Activated effector memory CD4-positive, alpha-beta T cell treated with Interleukin-2 at 50 U/mL for 16 hours (primary cell): ENCODE results near the gene WDR86.

Experiments
- DNase-seq: peaks from one replicate; pipeline ENCODE4 v3.0.0-alpha.2; 2020

Gene WDR86

GRCh38 chr7:151378011-151378410 lies 31.8 kb downstream of the WDR86 start:
- no peak for DNase-seq

DNA sequence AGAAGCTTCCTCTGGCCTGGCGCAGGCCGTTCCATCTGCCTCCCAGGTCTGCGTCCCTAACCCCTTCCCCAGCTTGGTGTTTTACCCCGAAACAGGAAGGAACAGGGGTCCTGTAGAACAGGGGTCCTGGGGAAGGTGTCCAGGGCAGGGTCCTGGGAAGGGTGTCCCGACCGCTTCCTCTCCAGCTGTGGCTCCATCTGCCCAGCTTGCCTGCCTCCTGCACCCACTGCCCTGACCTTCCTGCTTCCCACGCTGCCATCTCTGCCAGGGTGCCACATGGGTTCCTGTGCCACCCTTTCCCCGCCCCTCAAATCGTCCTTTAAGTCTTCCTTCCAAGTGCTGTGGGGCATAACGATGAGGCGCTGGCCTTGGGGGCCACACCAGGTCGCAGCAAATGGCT lies 32.4 kb downstream of the WDR86 start:
- no peak for DNase-seq

GRCh38 chr7:151376218-151376902 lies 33.5 kb downstream of the WDR86 start:
- DNase-seq: no peak

GRCh38 chr7:151375530-151376217 lies 34.2 kb downstream of the WDR86 start:
- no peak for DNase-seq

- no peak for DNase-seq
Measured at GRCh38 chr7:151374726-151375125, 35.1 kb downstream of the WDR86 start.

- no peak for DNase-seq
Measured at GRCh38 chr7:151374139-151374538, 35.7 kb downstream of the WDR86 start.

DNA sequence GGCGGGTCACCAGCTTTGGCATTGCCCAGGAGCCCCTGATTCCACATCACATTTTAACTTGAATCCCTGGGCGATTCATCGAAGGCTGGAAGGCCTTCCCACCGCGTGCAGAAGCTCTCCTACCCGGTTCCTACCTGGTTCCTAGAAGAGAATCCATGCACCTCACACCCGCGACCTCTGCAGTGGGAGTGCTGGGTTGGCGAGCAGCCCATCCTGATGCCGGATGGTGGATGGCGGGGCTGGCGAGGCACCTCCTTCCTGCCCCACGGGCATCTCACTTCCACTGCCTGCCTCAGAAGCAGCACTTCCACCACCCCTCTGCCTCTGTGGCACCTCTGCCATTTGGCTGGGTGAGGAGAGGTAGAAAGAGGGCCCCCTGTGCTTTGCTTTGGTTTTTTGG lies 36.2 kb downstream of the WDR86 start:
- DNase-seq: no peak

- no peak for DNase-seq
Measured at GRCh38 chr7:151372612-151373265, 37.1 kb downstream of the WDR86 start.

GRCh38 chr7:151371266-151371665 lies 38.6 kb downstream of the WDR86 start:
- DNase-seq: no peak

DNA sequence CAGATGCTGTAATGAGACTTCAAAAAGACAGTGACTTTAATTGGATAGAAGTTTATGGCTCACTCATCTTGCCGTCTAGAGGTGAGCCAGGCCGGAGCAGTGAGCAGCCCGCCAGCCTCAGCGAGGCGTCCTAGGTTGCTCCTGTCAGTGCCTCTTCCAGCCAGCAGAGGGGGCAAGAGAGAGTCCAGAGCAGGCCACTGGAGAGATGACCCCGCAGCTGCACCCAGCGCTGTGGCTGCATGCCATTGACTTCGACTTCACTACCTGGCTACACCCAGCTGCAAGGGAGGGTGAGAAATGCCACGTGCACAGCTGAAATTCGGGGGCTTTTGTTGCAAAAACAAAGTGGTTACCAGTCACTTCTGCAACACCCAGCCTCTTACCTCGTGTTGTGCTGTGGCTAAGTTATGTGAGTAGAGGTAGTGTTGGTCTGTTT lies 41.7 kb downstream of the WDR86 start:
- DNase-seq: peak; percentile 63

GRCh38 chr7:151367284-151367683 lies 42.6 kb downstream of the WDR86 start:
- DNase-seq: no peak

DNA sequence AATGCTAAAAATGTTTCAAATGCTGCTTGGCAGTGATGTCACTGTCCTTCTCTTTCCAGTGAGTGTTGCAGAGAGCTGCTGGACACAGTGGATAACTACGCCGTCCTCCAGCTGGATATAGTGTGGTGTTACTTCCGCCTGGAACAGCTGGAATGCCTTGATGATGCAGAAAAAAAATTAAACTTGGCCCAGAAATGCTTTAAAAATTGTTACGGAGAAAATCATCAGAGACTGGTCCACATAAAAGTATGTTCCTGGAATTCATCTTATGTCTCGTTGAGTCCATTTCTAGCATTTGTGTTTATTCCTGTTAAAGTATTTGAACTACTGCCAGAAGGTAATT lies 43.0 kb downstream of the WDR86 start:
- DNase-seq: no peak

- no peak for DNase-seq
Measured at GRCh38 chr7:151366166-151366879, 43.5 kb downstream of the WDR86 start.

GRCh38 chr7:151363182-151363581 lies 46.7 kb downstream of the WDR86 start:
- DNase-seq: no peak

DNA sequence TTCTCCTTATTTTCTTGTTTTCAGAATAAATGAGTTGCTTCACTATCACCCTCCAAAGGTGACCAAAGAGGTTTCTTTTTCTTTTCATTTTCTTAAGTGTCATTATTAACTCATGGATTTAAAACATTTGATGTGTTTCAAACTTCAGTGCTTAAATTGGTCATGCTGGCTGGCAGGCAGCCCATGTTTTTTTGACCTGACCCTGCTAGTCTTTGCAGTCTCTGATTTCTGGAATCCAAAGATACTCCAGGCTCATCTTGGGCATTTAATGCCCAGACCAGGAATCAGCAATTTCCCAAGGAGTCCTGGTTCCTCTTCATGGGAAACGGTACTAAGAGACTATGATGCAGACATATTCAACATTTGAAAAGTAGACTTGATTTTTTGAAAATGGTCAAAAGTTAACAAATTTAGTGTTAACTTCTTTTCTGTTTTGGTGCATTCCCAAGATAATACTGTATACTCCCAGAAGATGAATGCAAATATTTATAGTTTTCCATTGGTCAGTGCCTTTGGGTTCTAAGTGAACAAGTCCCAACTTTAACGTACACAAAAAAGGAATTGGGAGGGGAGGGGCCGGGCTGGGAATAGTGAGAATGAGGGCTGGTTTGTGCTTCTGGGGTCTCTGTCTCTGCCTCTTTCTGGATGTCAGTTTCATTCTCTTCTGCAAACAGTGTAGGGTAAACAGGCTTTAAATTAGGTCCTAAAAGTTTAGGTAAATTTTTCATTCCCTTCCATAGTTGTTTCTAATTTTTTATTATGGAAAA lies 48.5 kb downstream of the WDR86 start:
- no peak for DNase-seq

DNA sequence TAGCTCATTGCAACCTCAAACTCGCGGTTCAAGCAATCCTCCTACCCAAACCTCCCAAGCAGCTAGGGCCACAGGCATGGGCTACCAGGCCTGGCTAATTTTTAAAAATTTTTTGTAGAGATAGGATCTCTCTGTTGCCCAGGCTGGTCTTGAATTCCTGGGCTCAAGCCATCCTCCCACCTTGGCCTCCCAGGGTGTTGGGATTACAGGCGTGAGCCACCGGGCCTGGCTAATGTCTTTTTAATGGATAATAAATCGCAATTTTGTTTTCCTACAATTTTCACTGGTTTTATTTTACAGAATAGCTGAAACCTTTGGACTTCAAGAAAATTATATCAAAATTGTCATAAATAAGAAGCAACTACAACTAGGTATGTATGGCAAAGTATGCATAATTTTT lies 57.3 kb downstream of the WDR86 start:
- DNase-seq: no peak

DNA sequence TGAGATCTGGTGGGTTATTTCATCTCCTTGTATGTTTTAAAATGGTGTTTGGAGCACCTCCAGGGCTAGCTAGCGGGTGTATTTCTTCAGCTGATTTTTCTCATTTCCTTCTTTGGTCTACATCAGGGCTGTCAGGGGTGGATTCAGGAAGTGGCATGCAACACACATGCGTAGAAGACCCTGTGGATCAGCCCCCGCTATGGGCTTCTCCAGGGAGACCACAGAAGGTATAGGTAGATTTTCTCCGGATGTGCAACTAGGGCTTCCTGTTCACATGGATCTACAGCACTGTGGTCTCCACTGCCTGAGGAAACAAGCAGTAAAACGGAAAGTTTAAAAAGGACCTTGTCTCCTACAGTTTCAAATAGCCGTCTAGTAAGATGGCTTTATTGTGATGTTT lies 57.9 kb downstream of the WDR86 start:
- peak; percentile 44 for DNase-seq

- DNase-seq: no peak
Measured at GRCh38 chr7:151351027-151351426, 58.8 kb downstream of the WDR86 start.

- no peak for DNase-seq
Measured at GRCh38 chr7:151349507-151349853, 60.4 kb downstream of the WDR86 start.

DNA sequence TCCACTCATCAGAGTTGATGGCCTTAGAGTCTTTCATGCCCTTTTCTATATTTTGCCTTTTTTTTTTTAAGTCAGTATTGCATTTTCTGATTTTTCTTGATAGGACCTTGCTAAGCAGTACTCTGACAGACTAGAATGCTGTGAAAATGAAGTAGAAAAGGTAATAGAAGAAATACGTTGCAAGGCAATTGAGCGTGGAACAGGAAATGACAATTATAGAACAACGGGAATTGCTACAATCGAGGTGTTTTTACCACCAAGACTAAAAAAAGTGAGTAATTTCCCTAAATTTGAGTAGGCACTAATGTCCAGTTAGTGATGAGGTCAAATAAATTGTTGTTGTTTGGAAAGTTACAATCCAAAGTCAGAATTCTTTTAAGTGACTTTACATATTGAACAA lies 60.9 kb downstream of the WDR86 start:
- no peak for DNase-seq

DNA sequence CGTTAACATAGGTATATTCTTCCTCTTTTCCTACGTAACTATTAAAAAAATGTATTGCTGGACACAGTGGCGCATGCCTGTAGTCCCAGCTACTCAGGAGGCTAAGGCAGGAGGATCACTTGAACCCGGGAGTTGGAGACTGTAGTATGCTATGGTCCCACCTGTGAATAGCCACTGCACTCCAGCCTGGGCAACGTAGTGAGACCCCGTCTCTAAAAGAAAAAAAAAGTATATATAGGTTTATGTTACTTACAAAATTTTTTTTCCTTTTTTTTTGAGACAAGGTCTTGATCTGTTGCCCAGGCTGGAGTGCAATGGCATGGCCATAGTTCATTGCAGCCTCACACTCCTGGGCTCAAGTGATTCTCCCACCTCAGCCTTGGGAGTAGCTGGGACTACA lies 62.6 kb downstream of the WDR86 start:
- no peak for DNase-seq

GRCh38 chr7:151346470-151346769 lies 63.4 kb downstream of the WDR86 start:
- DNase-seq: no peak
